GM12873 (cell line): ENCODE data around the gene NGRN.

Source experiments
- TF ChIP-seq, protein P1 (sequence below): IDR thresholded peaks from 2 replicates; pipeline ENCODE4 v1.5.1; 2012; ENCODE audit warnings: low read depth, mild to moderate bottlenecking, moderate library complexity, low read length, control low read depth; ENCODE audit not compliant: insufficient read depth; ENCODE audit errors: missing control alignments

Gene NGRN

DNA sequence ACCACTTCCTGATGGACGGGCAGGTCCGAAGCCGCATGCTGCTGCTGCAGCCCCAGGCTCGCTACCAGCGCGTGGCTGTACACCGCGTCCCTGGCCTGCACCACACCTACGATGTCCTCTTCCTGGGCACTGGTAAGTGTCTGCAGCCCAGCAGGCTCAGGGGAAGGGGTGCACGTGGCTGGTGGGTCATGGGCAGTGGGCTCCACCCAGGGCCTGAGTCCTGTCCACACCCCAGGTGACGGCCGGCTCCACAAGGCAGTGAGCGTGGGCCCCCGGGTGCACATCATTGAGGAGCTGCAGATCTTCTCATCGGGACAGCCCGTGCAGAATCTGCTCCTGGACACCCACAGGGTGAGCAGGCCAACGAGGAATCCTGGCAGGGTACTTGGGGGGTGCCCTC, 40.4 kb upstream of the NGRN start:
- TF ChIP-seq, protein P1, sequence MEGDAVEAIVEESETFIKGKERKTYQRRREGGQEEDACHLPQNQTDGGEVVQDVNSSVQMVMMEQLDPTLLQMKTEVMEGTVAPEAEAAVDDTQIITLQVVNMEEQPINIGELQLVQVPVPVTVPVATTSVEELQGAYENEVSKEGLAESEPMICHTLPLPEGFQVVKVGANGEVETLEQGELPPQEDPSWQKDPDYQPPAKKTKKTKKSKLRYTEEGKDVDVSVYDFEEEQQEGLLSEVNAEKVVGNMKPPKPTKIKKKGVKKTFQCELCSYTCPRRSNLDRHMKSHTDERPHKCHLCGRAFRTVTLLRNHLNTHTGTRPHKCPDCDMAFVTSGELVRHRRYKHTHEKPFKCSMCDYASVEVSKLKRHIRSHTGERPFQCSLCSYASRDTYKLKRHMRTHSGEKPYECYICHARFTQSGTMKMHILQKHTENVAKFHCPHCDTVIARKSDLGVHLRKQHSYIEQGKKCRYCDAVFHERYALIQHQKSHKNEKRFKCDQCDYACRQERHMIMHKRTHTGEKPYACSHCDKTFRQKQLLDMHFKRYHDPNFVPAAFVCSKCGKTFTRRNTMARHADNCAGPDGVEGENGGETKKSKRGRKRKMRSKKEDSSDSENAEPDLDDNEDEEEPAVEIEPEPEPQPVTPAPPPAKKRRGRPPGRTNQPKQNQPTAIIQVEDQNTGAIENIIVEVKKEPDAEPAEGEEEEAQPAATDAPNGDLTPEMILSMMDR = no peak

- TF ChIP-seq, protein P1 = no peak
Observed at GRCh38 chr15:90225504-90226234, 39.8 kb upstream of the NGRN start.

GRCh38 chr15:90227336-90227735, 38.1 kb upstream of the NGRN start:
- TF ChIP-seq, protein P1 = no peak

DNA sequence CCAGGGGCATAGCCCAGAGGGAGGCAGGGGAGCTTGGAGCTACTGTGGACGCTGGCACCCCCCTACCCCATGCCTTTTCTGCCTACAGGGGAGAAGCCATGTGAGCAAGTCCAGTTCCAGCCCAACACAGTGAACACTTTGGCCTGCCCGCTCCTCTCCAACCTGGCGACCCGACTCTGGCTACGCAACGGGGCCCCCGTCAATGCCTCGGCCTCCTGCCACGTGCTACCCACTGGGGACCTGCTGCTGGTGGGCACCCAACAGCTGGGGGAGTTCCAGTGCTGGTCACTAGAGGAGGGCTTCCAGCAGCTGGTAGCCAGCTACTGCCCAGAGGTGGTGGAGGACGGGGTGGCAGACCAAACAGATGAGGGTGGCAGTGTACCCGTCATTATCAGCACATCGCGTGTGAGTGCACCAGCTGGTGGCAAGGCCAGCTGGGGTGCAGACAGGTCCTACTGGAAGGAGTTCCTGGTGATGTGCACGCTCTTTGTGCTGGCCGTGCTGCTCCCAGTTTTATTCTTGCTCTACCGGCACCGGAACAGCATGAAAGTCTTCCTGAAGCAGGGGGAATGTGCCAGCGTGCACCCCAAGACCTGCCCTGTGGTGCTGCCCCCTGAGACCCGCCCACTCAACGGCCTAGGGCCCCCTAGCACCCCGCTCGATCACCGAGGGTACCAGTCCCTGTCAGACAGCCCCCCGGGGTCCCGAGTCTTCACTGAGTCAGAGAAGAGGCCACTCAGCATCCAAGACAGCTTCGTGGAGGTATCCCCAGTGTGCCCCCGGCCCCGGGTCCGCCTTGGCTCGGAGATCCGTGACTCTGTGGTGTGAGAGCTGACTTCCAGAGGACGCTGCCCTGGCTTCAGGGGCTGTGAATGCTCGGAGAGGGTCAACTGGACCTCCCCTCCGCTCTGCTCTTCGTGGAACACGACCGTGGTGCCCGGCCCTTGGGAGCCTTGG, 37.4 kb upstream of the NGRN start:
- TF ChIP-seq, protein P1 = no peak

DNA sequence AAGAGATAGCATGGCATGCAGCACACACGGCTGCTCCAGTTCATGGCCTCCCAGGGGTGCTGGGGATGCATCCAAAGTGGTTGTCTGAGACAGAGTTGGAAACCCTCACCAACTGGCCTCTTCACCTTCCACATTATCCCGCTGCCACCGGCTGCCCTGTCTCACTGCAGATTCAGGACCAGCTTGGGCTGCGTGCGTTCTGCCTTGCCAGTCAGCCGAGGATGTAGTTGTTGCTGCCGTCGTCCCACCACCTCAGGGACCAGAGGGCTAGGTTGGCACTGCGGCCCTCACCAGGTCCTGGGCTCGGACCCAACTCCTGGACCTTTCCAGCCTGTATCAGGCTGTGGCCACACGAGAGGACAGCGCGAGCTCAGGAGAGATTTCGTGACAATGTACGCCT, 36.5 kb upstream of the NGRN start:
- TF ChIP-seq, protein P1 = no peak

- TF ChIP-seq, protein P1 = no peak
Observed at GRCh38 chr15:90230071-90230494, 35.4 kb upstream of the NGRN start.

DNA sequence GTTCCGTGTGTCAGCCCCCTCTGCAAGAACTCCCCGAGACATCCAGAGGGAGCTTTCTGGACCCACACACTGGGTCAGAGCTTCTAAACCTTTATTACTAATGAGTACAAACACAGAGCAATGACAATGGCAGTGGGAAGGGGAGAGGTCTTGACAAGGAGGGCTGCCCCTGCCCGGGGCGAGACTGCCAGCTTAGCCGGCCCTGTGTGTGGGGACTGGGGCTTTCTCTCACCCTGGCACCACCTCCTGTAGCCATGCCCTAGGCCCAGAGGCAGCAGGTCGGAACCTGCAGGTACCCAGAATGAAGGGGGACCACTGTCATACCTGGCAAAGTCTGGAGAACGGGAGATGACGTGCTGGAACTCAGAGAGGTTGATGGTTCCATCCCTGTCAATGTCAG, 34.9 kb upstream of the NGRN start:
- TF ChIP-seq, protein P1 = no peak
